PC-3 (cell line): ENCODE measurements around the gene AKAP13. TPM values are rescaled to one million over a fixed set of nuclear protein-coding genes. Genes with fewer than 3 reads are reported as not detected.
"Not testable (repeated sequence)": the region's sequence is repeated elsewhere in the genome, so short reads cannot be mapped to it uniquely, and the experiment has no call there.

Source experiments
- ATAC-seq: fragments of 200-7000 bp; cut with Tn5 transposase; 2 replicates; pipeline ENCODE4 v1.9.1; 2020; ENCODE audit warnings: mild to moderate bottlenecking, moderate library complexity
- BruUV-seq: library from RNA; stranded (reverse); fragments of 400-500 nt; replicated peaks from 2 replicates; lab custom pipeline; 2021; lab: Mats Ljungman, UMichigan
- CTCF ChIA-PET: fragments of 300-600 bp; sonication (Branson Sonifier 250); formaldehyde crosslinking; loops from one replicate; lab custom pipeline; 2022; ENCODE audit warnings: antibody characterized with exemption; lab: Charles Lee
- POLR2A ChIA-PET: fragments of 300-600 bp; sonication (Branson Sonifier 250); formaldehyde crosslinking; loops from one replicate; lab custom pipeline; 2022; ENCODE audit warnings: antibody characterized with exemption; ENCODE audit not compliant: unreplicated experiment; lab: Charles Lee
- DNase-seq: peaks from one replicate; pipeline ENCODE4 v3.0.0-alpha.2; 2015
- H2AFZ ChIP-seq: fragments of 300-600 bp; sonication (generic); 2 replicates; pipeline ENCODE4 v1.6.0; 2016; ENCODE audit warnings: antibody characterized with exemption, low read length
- H3F3A ChIP-seq: fragments of 300-600 bp; sonication (generic); one replicate; pipeline ENCODE4 v1.6.0; 2017; ENCODE audit warnings: antibody characterized with exemption, low read length, control low read depth, mild to moderate bottlenecking; ENCODE audit not compliant: unreplicated experiment
- H3K27ac ChIP-seq: fragments of 300-600 bp; sonication (generic); 2 replicates; pipeline ENCODE4 v1.5.1; 2016; ENCODE audit warnings: mild to moderate bottlenecking, low read length
- H3K27me3 ChIP-seq: fragments of 300-600 bp; sonication (generic); 2 replicates; pipeline ENCODE4 v1.6.1; 2016; ENCODE audit warnings: low read length, mixed read lengths
- H3K36me3 ChIP-seq: fragments of 300-600 bp; sonication (generic); 2 replicates; pipeline ENCODE4 v1.6.1; 2016; ENCODE audit warnings: low read depth, mixed run types, low read length, mixed read lengths
- H3K4me1 ChIP-seq: fragments of 300-600 bp; sonication (generic); 2 replicates; pipeline ENCODE4 v1.5.1; 2016; ENCODE audit warnings: low read length; ENCODE audit not compliant: insufficient read depth
- H3K4me2 ChIP-seq: fragments of 300-600 bp; sonication (generic); 2 replicates; pipeline ENCODE4 v1.6.0; 2016; ENCODE audit warnings: low read length
- H3K4me3 ChIP-seq: fragments of 300-600 bp; sonication (generic); 2 replicates; pipeline ENCODE4 v1.5.1; 2016; ENCODE audit warnings: mild to moderate bottlenecking, low read length, mixed read lengths
- H3K79me2 ChIP-seq: fragments of 300-600 bp; sonication (generic); 2 replicates; pipeline ENCODE4 v1.6.1; 2017; ENCODE audit warnings: low read length, mixed read lengths
- H3K9ac ChIP-seq: fragments of 300-600 bp; sonication (generic); 2 replicates; pipeline ENCODE4 v1.6.0; 2016; ENCODE audit warnings: mild to moderate bottlenecking, low read length
- H3K9me2 ChIP-seq: fragments of 300-600 bp; sonication (generic); replicated peaks from 2 replicates; pipeline ENCODE4 v1.6.1; 2016; ENCODE audit warnings: mixed run types, low read length, mixed read lengths
- H3K9me3 ChIP-seq: fragments of 300-600 bp; sonication (generic); 2 replicates; pipeline ENCODE4 v1.6.1; 2016; ENCODE audit warnings: low read length, mixed read lengths
- H4K20me1 ChIP-seq: fragments of 300-600 bp; sonication (generic); 2 replicates; pipeline ENCODE4 v1.6.1; 2016; ENCODE audit warnings: low read length, mixed read lengths
- EZH2 ChIP-seq: fragments of 300-600 bp; sonication (generic); IDR thresholded peaks from one replicate; pipeline ENCODE4 v1.6.1; 2017; ENCODE audit warnings: antibody characterized with exemption, mild to moderate bottlenecking, low read length; ENCODE audit not compliant: unreplicated experiment
- EZH2phosphoT487 ChIP-seq: fragments of 300-600 bp; sonication (generic); IDR thresholded peaks from 2 replicates; pipeline ENCODE4 v1.6.1; 2018; ENCODE audit warnings: mild to moderate bottlenecking, antibody characterized with exemption, low read length, borderline replicate concordance
- intact Hi-C: fragments of 100-400 bp; cut with micrococcal nuclease; formaldehyde crosslinking; loops from 2 replicates; pipeline ENCODE4 v1.9.0; 2023
- total RNA-seq: library from RNA; depleted of rRNA; stranded (reverse); fragments of >200 nt; gene quantifications from 2 replicates; pipeline ENCODE4 v1.2.3, GENCODE V29; 2014
- TF ChIP-seq, protein P1 (sequence below): fragments of 300-600 bp; sonication (generic); conservative IDR thresholded peaks from 2 replicates; pipeline ENCODE4 v1.5.1; 2017; ENCODE audit warnings: antibody characterized with exemption, low read depth, mild to moderate bottlenecking, low read length

AKAP13 gene
- total RNA-seq, 1 experiment from 2014 or later, result 36.8 TPM

DNA sequence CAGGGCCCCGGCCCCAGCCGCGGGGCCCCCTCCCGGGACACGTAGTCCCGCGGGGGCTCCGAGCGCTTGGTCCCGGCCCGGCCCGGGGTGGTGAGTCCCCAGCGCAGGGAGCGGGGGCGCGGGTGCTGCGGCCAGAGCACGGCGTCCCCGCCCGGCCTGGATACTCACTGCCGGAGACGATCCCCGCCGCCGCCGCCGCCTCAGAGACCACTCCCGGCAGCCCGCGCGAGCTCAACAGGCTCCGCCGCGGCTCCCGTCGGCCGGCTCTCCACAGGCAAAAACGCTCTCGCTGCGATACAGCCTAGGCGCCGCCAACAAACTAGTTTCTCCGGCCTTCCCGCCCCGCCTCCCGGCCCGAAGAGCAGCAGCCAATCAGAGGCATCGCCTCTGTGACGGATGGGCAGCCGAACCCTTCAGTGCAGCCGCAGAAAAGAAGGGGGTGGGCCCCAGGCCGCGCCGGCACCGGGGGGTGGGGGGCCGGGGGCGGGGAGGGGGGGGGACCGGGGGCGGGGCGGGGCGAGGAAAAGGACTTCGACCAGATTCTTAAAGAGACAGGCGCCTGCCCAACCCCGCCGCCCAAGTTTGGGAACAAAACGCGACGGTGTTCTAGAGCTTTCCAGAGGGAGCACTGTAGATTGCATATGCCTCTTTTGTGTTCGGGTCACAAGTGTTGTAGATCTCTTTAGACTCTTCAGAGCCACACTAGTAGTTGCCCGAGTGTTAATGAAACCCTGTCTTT is 414.4 kb downstream of the AKAP13 start, which contains the start of gene KLHL25:
TSS of gene KLHL25 (minus strand) at position 328 of the 739 bp plus-strand sequence. CDS start 25,115 bp downstream, outside the sequence.
- intact Hi-C loops, result no loop called here

DNA sequence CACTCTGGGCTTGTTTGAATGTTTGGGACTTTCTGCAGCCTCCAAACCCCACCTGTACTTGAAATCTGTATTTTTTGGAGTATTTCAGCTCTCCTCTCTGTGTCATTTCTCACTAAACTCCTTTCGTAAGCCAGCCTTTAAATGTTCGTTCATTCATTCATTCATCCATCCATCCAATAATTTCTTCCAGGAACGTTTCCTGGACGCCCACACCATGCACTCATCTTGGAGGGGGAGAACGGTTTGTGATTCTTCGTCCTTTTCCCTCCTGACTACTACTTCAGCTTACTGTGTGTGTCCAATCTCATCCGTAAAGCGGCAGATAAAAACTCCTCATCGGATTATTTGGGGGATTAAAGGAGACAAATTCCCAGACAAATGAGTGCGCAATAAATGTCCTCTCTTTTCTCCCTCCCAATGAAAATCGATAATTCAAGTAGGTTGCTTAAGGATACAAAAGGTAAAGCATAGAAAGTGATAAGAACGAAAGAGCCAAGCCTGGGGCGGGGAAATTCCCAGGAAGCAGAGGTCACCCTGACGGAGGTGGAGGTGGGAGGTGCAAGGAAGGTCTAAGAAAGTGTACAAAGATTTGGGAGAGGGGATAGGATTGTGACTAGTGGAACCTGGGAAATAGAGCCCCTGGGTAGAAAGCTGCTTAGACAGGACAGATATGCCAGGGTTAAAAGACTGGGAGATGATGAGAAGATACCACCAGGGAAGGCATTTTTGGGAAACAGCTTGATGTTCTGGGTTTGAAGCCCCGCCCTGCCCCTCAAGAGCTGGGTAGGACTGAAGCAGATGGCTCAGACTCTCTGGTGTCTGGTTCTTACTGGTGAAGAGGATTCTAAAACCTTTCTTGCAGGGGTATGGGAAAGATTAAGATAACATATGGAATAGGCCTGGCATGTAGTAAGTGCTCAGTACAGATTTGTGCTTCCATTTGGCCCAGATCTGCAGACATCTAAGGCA is 415.2 kb downstream of the AKAP13 start:
- no peaks in the 10 kb centered on the region for H3K9me2 ChIP-seq
- intact Hi-C loops, result no loop called here
- peak overlapping the region; percentile 88 for H3K4me2 ChIP-seq
- H3K4me1 ChIP-seq, result peaks cover 25% of the 10 kb centered on the region
- H3K79me2 ChIP-seq, result peaks cover 34% of the 10 kb centered on the region
- H3K27me3 ChIP-seq, result no peaks in the 10 kb centered on the region
- no peaks in the 10 kb centered on the region for H3K36me3 ChIP-seq
- no peak for DNase-seq
- no peaks in the 10 kb centered on the region for H3K9me3 ChIP-seq
- POLR2A ChIA-PET, result no interaction called here
- H3F3A ChIP-seq, result no peaks in the 10 kb centered on the region
- H2AFZ ChIP-seq, result peak overlapping the region; percentile 99
- TF ChIP-seq EZH2 (no peak), EZH2phosphoT487 (no peak)
- TF ChIP-seq, protein P1, sequence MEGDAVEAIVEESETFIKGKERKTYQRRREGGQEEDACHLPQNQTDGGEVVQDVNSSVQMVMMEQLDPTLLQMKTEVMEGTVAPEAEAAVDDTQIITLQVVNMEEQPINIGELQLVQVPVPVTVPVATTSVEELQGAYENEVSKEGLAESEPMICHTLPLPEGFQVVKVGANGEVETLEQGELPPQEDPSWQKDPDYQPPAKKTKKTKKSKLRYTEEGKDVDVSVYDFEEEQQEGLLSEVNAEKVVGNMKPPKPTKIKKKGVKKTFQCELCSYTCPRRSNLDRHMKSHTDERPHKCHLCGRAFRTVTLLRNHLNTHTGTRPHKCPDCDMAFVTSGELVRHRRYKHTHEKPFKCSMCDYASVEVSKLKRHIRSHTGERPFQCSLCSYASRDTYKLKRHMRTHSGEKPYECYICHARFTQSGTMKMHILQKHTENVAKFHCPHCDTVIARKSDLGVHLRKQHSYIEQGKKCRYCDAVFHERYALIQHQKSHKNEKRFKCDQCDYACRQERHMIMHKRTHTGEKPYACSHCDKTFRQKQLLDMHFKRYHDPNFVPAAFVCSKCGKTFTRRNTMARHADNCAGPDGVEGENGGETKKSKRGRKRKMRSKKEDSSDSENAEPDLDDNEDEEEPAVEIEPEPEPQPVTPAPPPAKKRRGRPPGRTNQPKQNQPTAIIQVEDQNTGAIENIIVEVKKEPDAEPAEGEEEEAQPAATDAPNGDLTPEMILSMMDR, result no peak
- H4K20me1 ChIP-seq, result peaks cover 7% of the 10 kb centered on the region; the same call in 1 of the 2 replicates
- H3K9ac ChIP-seq, result peak overlapping the region; percentile 42; the same call in 1 of the 2 replicates
- no peak overlapping the region for H3K27ac ChIP-seq
- ATAC-seq, result no peak
- peak overlapping the region; percentile 65 for H3K4me3 ChIP-seq
- BruUV-seq, result no TSS peak
- CTCF ChIA-PET, result no interaction called here

More for the DNA sequence above, 414.4 kb downstream of the AKAP13 start, which contains the start of gene KLHL25:
- H3K4me2 ChIP-seq, result peak within 1 kb of the TSS; percentile 99
- H3K27me3 ChIP-seq, result no peaks in the 10 kb centered on the region
- no peaks in the 10 kb centered on the region for H3K9me2 ChIP-seq
- DNase-seq (peak; percentile 92), ATAC-seq (peak; percentile 95)
- CTCF ChIA-PET, result no interaction called here
- H3K4me3 ChIP-seq, result peak within 1 kb of the TSS; percentile 84
- no peaks in the 10 kb centered on the region for H3K36me3 ChIP-seq
- H3K79me2 ChIP-seq, result peaks cover 43% of the 10 kb centered on the region
- no peaks in the 10 kb centered on the region for H3K9me3 ChIP-seq
- H3K27ac ChIP-seq, result 0 out of 2 replicates have a peak within 1 kb of the TSS, but pooled peaks have one; percentile 5
- H3K4me1 ChIP-seq, result peaks cover 19% of the 10 kb centered on the region
- H3K9ac ChIP-seq, result peak within 1 kb of the TSS; percentile 79
- peaks cover 7% of the 10 kb centered on the region; the same call in 1 of the 2 replicates for H4K20me1 ChIP-seq
- H2AFZ ChIP-seq, result peak within 1 kb of the TSS; percentile 99
- TF ChIP-seq EZH2phosphoT487 (no peak), EZH2 (no peak)
- TF ChIP-seq, protein P1, result no peak
- POLR2A ChIA-PET, result interaction anchor here (0.8 kb wide), 1 partner anchor 45 kb away, joined by 9 read pairs; no protein-coding TSS in a partner anchor
- H3F3A ChIP-seq, result no peaks in the 10 kb centered on the region
- no TSS peak for BruUV-seq

DNA sequence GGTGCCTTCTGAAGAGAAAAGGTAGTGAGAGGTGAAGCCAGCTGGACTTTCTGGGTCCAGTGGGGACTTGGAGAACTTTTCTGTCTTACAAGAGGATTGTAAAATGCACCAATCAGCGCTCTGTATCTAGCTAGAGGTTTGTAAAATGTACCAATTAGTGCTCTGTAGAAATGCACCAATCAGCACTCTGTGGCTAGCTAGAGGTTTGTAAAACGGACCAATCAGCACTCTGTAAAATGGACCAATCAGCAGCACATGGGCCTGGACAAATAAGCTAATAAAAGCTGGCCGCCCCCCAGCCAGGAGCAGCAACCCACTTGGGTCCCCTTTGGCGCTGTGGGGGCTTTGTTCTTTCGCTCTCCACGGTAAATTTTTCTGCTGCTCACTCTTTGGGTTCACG is 416.0 kb downstream of the AKAP13 start:
- ATAC-seq, H3K9ac ChIP-seq, H3K9me2 ChIP-seq, H3K27ac ChIP-seq, H4K20me1 ChIP-seq, intact Hi-C loops, H3K36me3 ChIP-seq, DNase-seq, H3K4me3 ChIP-seq, CTCF ChIA-PET, H3K4me2 ChIP-seq, H3F3A ChIP-seq, H2AFZ ChIP-seq, H3K27me3 ChIP-seq, POLR2A ChIA-PET, BruUV-seq, H3K9me3 ChIP-seq: not testable (repeated sequence)
- peaks cover 31% of the 10 kb centered on the region for H3K79me2 ChIP-seq
- H3K4me1 ChIP-seq, result peaks cover 29% of the 10 kb centered on the region
